HepG2 (cell line): Measurements from ENCODE around the gene VAMP8. TPM values are rescaled to one million over a fixed set of nuclear protein-coding genes. Genes with fewer than 3 reads are reported as not detected.
A peak's percentile ranks its signal among the peaks of the same experiment; 100 is the strongest.

Experiments used
- ARNTL ChIP-seq: sonication (generic); formaldehyde crosslinking; IDR thresholded peaks from 2 replicates; pipeline ENCODE4 v1.4.0; 2020; ENCODE audit warnings: mild to moderate bottlenecking, missing genetic modification reagents
- ATF6 ChIP-seq: sonication (generic); formaldehyde crosslinking; conservative IDR thresholded peaks from 2 replicates; pipeline ENCODE4 v1.4.0; 2020; ENCODE audit warnings: missing genetic modification reagents
- CENPX ChIP-seq: sonication (generic); formaldehyde crosslinking; IDR thresholded peaks from 2 replicates; pipeline ENCODE4 v1.9.0; 2021; ENCODE audit warnings: mild to moderate bottlenecking, missing genetic modification reagents, moderate library complexity
- RCOR2 ChIP-seq: IDR thresholded peaks from 2 replicates; pipeline ENCODE4 v1.6.1; 2016; ENCODE audit warnings: missing biosample characterization, missing genetic modification reagents
- SNAPC5 ChIP-seq: sonication (generic); formaldehyde crosslinking; IDR thresholded peaks from 2 replicates; pipeline ENCODE4 v1.8.1; 2023; ENCODE audit warnings: mild to moderate bottlenecking, missing genetic modification reagents, borderline replicate concordance
- ZBTB20 ChIP-seq: sonication (generic); formaldehyde crosslinking; IDR thresholded peaks from 2 replicates; pipeline ENCODE4 v1.8.1; 2023; ENCODE audit warnings: missing genetic modification reagents, low read depth, mild to moderate bottlenecking, borderline replicate concordance
- ZFP90 ChIP-seq: sonication (generic); formaldehyde crosslinking; IDR thresholded peaks from 2 replicates; pipeline ENCODE4 v1.8.0; 2022; ENCODE audit warnings: missing genetic modification reagents, mild to moderate bottlenecking, inconsistent platforms, borderline replicate concordance
- ZNF329 ChIP-seq: sonication (generic); formaldehyde crosslinking; IDR thresholded peaks from 2 replicates; pipeline ENCODE4 v1.9.0; 2021; ENCODE audit warnings: low read depth, mild to moderate bottlenecking, missing genetic modification reagents
- ZNF431 ChIP-seq: sonication (generic); formaldehyde crosslinking; IDR thresholded peaks from 2 replicates; pipeline ENCODE4 v1.9.0; 2022; ENCODE audit warnings: missing genetic modification reagents, low read depth, mild to moderate bottlenecking, borderline replicate concordance
- ZNF468 ChIP-seq: sonication (generic); formaldehyde crosslinking; IDR thresholded peaks from 2 replicates; pipeline ENCODE4 v1.8.0; 2022; ENCODE audit warnings: mild to moderate bottlenecking, moderate library complexity, missing genetic modification reagents
- polyA plus RNA-seq, 8 experiments: library from polyadenylated mRNA; depleted of rRNA in 3 of 8; stranded (reverse) in 7 of 8; unstranded in 1 of 8; fragments of >200 nt; fragmentation: Illumina TruSeq in 4 of 8; extraction: Trizol in 4 of 8; gene quantifications; 2 replicates each; pipeline versions ENCODE4 v1.2.1 to v1.2.3, GENCODE V29; 2011 to 2016; ENCODE audit warnings: low read depth in 4 of 8, missing spikeins in 1 of 8, mixed read lengths in 1 of 8; ENCODE audit not compliant: insufficient read depth in 1 of 8
- total RNA-seq, 5 experiments: library from RNA; depleted of rRNA; stranded (reverse); fragments of >200 nt; fragmentation: Illumina TruSeq; extraction: Trizol; gene quantifications; 2 replicates each; pipeline ENCODE4 v1.2.3, GENCODE V29; 2016; ENCODE audit warnings: low read depth in 1 of 5
- TF ChIP-seq, protein P1 (sequence below): sonication (generic); formaldehyde crosslinking; IDR thresholded peaks from 2 replicates; pipeline ENCODE4 v1.5.0; 2020; ENCODE audit warnings: missing genetic modification reagents

Gene VAMP8
- total and polyA plus RNA-seq, 2 of the 13 experiments (the other 11 are each of a cell fraction or from before 2014, with no cell fraction given), result 83.3 to 157 TPM

DNA sequence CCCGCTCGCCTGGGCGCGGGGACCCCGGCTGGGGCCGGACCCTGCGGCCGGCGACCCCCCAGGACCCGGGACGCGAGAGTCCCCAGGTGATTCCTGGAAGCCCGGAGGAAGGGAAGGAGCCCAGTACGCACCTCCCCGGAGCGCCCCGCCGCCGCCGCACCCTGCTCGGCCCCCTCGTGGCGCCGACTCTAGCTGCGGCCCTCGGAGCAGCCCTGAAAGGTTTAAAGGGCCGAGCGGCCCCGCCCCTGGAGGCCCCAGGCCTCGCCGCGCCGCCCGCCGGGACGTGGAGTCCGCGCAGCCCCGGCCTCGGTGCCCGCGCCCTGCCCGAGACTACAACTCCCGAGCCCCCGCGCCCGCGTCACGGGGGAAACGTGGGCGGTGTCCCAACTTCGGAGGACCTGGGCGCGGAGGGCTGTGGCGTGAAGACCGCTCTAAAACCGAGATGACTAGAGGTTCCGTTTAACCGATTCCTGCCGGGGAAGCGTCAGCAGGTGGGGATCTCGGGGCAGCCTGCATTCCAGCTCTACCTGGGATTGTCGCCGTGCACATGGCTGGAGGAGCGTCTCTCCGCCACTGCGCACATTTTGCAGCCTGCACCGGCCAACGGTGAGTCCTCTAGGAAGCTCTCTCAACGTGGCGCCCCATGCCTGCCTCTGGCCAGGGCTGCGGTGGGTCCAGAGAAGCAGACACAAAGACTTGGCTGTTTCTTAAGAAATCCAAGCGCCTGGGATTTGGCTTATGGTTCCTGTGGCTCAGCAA is 25.3 kb downstream of the VAMP8 start, which contains the start of gene TMEM150A (continued):
- TF ChIP-seq ATF6 (CRISPR knock-in tag) (no peak), ZNF468 (CRISPR knock-in tag) (0 out of 2 replicates have a peak, but pooled peaks have one; percentile 16), SNAPC5 (CRISPR knock-in tag) (no peak), CENPX (CRISPR knock-in tag) (no peak), ARNTL (CRISPR knock-in tag) (no peak; the same call in 1 of the 2 replicates), ZFP90 (CRISPR knock-in tag) (no peak), ZBTB20 (CRISPR knock-in tag) (no peak), RCOR2 (no peak), ZNF431 (CRISPR knock-in tag) (0 out of 2 replicates have a peak, but pooled peaks have one; percentile 13), ZNF329 (CRISPR knock-in tag) (peak; percentile 69; the same call in 1 of the 2 replicates)
- TF ChIP-seq, protein P1, sequence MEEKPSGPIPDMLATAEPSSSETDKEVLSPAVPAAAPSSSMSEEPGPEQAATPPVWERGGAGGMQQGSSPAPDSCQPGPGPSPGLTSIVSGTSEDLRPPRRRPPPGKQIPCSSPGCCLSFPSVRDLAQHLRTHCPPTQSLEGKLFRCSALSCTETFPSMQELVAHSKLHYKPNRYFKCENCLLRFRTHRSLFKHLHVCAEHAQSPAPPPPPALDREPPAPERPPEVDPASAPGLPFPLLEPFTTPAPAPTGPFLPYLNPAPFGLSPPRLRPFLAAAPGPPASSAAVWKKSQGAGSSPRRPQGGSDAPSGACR (CRISPR knock-in tag), result 0 out of 2 replicates have a peak, but pooled peaks have one; percentile 78
